ENCODE results near the gene MAP2K6. TPM values are rescaled to one million over a fixed set of nuclear protein-coding genes. Genes with fewer than 3 reads are reported as not detected.

MAP2K6 gene
- total RNA-seq, 1 donor from 2014 or later = 10.3 TPM

DNA sequence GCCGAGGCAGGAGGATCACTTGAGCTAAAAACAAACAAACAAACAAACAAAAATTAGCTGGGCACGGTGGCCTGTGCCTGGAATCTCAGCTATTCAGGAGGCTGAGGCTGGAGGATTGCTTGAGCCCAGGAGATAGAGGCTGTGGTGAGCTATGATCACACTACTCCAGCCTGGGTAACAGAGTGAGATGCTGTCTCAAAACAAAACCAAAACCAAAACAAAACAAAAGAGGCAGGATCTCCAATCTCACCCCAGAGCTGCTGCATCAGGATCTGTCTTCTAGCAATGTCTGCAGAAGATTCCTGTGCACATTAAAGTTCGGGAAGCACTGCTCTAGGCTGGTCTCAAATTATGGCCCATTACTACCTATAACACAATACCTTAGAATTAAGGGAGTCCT lies 43.1 kb downstream of the MAP2K6 start:
- Histone ChIP-seq H3K27me3 (no peaks in the 10 kb centered on the region), H3K4me3 (no peak overlapping the region), H3K36me3 (no peaks in the 10 kb centered on the region), H3K9me3 (no peaks in the 10 kb centered on the region), H3K27ac (no peak overlapping the region), H3K4me1 (no peaks in the 10 kb centered on the region)
- no peak for DNase-seq (ENCODE audit: extremely low spot score in 2 of 2)
- no peak for TF ChIP-seq POLR2A (IDR thresholded peaks at IDR 0.05)
- TF ChIP-seq, protein P1, sequence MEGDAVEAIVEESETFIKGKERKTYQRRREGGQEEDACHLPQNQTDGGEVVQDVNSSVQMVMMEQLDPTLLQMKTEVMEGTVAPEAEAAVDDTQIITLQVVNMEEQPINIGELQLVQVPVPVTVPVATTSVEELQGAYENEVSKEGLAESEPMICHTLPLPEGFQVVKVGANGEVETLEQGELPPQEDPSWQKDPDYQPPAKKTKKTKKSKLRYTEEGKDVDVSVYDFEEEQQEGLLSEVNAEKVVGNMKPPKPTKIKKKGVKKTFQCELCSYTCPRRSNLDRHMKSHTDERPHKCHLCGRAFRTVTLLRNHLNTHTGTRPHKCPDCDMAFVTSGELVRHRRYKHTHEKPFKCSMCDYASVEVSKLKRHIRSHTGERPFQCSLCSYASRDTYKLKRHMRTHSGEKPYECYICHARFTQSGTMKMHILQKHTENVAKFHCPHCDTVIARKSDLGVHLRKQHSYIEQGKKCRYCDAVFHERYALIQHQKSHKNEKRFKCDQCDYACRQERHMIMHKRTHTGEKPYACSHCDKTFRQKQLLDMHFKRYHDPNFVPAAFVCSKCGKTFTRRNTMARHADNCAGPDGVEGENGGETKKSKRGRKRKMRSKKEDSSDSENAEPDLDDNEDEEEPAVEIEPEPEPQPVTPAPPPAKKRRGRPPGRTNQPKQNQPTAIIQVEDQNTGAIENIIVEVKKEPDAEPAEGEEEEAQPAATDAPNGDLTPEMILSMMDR (IDR thresholded peaks at IDR 0.05) = no peak
- TF ChIP-seq POLR2AphosphoS5 (IDR thresholded peaks at IDR 0.05; ENCODE audit: insufficient read depth in 1 of 2, low read depth in 1 of 2) = no peak
- intact Hi-C loops (cut with DNase I) = no loop called here

DNA sequence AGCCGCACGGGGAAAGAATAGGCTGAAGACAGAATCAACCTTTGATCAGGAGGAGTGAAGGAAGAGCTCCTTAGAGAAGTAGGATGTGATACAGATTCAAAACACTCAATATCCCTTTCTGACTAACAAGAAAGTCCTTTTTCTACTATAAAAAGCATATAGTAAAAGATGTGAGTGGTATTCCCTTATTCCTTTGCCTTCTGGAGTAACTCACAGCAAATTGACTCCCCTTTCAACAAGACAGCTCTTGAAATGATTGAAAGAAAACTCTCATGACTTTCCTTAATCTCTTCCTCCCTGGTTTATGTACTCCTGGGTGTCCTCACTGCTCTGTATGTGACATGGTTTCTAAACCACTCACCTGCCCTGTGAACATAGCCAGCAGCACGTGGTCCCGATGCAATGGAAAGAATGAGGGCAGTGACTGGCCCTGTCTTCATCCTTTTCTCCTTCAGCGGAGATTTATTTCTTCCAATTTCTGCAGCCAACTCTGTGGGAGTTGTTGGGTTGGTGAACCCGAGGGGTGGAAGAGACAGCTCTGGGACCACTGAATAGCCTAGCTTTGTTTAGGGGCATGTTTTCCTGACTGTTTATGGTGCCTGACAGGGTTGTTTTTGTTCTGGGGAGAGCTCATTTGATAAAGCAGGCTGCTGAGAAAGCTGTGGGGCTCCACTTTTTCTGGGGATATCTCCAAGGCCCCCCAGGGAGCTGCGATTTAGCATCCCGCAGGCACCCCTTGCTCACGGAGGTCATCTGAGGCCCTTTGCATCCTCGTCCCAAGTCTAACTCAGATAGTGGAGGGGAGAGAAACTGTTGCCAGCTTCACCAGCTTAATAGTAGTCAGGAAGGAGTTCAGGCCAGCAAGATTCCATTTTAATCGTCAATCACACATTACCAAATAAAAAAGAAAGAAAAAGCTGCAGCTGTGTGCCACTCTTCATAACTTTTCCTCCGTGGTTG lies 46.7 kb downstream of the MAP2K6 start:
- H3K27ac ChIP-seq = no peak overlapping the region
- no peak for TF ChIP-seq POLR2AphosphoS5 (IDR thresholded peaks at IDR 0.05; ENCODE audit: insufficient read depth in 1 of 2, low read depth in 1 of 2)
- TF ChIP-seq POLR2A (IDR thresholded peaks at IDR 0.05) = no peak
- TF ChIP-seq, protein P1 (IDR thresholded peaks at IDR 0.05) = no peak
- intact Hi-C loops (cut with DNase I) = loop anchor here (5.0 kb wide), 1 partner anchor 1446 kb away; no protein-coding TSS in a partner anchor
- H3K27me3 ChIP-seq = no peaks in the 10 kb centered on the region
- H3K36me3 ChIP-seq = no peaks in the 10 kb centered on the region
- H3K9me3 ChIP-seq = no peaks in the 10 kb centered on the region
- no peak for DNase-seq (ENCODE audit: extremely low spot score in 2 of 2)
- no peak overlapping the region for H3K4me3 ChIP-seq
- H3K4me1 ChIP-seq = no peaks in the 10 kb centered on the region

DNA sequence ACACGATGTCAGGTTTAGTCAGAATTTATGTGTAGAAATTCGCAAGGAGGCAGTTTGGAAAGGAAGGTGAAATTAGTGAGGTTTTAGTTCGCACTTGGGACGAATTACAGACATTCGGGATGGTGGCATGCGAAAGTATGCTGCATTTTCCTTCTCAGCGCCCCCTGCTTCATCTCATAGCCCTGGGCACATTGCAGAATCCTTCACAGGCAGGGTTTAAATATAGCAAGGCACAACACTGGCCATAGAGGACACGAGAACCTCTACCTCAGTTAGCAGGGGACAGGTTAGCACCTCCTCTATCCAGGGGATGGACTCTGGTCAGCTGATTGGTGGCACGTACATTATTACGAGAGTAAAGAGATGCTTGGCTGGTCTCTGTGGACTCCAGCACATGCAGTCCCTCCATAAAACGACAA lies 47.5 kb downstream of the MAP2K6 start:
- no peaks in the 10 kb centered on the region for H3K4me1 ChIP-seq
- H3K27ac ChIP-seq = no peak overlapping the region
- no peaks in the 10 kb centered on the region for H3K36me3 ChIP-seq
- H3K27me3 ChIP-seq = no peaks in the 10 kb centered on the region
- no peak overlapping the region for H3K4me3 ChIP-seq
- TF ChIP-seq, protein P1 (IDR thresholded peaks at IDR 0.05) = no peak
- TF ChIP-seq POLR2A (IDR thresholded peaks at IDR 0.05) = no peak
- TF ChIP-seq POLR2AphosphoS5 (IDR thresholded peaks at IDR 0.05; ENCODE audit: insufficient read depth in 1 of 2, low read depth in 1 of 2) = no peak
- intact Hi-C loops (cut with DNase I) = loop anchor here (5.0 kb wide), 1 partner anchor 1445 kb away; no protein-coding TSS in a partner anchor
- no peak for DNase-seq (ENCODE audit: extremely low spot score in 2 of 2)
- no peaks in the 10 kb centered on the region for H3K9me3 ChIP-seq

DNA sequence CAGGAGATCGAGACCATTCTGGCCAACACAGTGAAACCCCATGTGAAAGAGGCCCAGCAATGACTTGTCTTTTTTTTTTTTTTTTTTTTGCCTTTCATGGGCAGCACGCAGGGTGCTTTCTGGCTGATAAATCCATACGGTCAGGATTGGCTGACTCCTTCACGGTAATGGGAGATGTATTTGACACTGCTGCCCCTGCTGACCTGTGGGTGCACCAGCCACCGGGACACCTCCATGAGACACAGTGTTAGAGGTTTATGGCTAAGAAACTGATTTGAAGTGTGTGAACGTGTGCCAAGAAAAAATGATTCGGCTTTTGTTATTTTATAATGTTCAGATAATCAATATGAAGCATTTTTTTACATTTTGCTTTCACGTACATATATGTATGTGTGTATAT lies 48.4 kb downstream of the MAP2K6 start:
- no peaks in the 10 kb centered on the region for H3K36me3 ChIP-seq
- no peak for TF ChIP-seq POLR2A (IDR thresholded peaks at IDR 0.05)
- TF ChIP-seq, protein P1 (IDR thresholded peaks at IDR 0.05) = no peak
- no peak for TF ChIP-seq POLR2AphosphoS5 (IDR thresholded peaks at IDR 0.05; ENCODE audit: insufficient read depth in 1 of 2, low read depth in 1 of 2)
- no peaks in the 10 kb centered on the region for H3K9me3 ChIP-seq
- no peak overlapping the region for H3K27ac ChIP-seq
- H3K27me3 ChIP-seq = no peaks in the 10 kb centered on the region
- H3K4me3 ChIP-seq = no peak overlapping the region
- intact Hi-C loops (cut with DNase I) = loop anchor here (5.0 kb wide), 1 partner anchor 1444 kb away; no protein-coding TSS in a partner anchor
- peaks cover under 1% of the 10 kb centered on the region for H3K4me1 ChIP-seq
- no peak for DNase-seq (ENCODE audit: extremely low spot score in 2 of 2)

DNA sequence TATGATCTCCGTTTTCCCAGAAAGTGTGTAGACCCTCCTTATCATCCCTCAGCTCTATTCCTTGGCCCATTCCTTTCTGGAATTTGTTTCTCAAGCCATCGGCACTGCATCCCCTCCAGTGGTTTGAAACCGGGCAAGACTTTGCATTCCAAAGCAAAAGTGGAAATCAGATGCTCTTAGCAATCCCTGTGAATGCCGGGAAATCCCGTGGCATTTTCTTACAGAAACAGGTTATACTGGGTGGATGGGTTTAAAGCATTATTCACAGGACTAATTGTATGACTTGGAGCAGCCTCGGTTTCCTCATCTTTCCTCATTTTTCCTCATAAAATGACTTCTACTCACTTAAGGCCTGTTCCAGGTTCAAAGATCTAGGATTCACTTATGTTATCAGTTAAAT lies 52.0 kb downstream of the MAP2K6 start:
- H3K27me3 ChIP-seq = no peaks in the 10 kb centered on the region
- intact Hi-C loops (cut with DNase I) = no loop called here
- H3K9me3 ChIP-seq = no peaks in the 10 kb centered on the region
- no peak for TF ChIP-seq POLR2AphosphoS5 (IDR thresholded peaks at IDR 0.05; ENCODE audit: insufficient read depth in 1 of 2, low read depth in 1 of 2)
- TF ChIP-seq, protein P1 (IDR thresholded peaks at IDR 0.05) = no peak
- no peak for TF ChIP-seq POLR2A (IDR thresholded peaks at IDR 0.05)
- H3K36me3 ChIP-seq = no peaks in the 10 kb centered on the region
- peaks cover 7% of the 10 kb centered on the region for H3K4me1 ChIP-seq
- DNase-seq (ENCODE audit: extremely low spot score in 2 of 2) = no peak
- H3K27ac ChIP-seq = no peak overlapping the region
- H3K4me3 ChIP-seq = no peak overlapping the region
